ENCODE data around the gene ERCC4.

ERCC4 gene

DNA sequence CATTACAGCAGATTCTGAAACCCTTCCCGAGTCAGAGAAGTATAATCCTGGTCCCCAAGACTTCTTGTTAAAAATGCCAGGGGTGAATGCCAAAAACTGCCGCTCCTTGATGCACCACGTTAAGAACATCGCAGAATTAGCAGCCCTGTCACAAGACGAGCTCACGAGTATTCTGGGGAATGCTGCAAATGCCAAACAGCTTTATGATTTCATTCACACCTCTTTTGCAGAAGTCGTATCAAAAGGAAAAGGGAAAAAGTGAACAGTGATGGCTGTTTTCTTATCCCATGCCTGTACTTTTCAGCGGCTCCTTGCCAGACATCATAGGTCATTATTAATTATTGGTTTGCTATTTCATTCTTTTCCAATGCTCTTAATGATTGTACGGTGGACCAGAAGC is 28.1 kb downstream of the ERCC4 start:
- no peak for DNase-seq (ENCODE audit: low spot score)

DNA sequence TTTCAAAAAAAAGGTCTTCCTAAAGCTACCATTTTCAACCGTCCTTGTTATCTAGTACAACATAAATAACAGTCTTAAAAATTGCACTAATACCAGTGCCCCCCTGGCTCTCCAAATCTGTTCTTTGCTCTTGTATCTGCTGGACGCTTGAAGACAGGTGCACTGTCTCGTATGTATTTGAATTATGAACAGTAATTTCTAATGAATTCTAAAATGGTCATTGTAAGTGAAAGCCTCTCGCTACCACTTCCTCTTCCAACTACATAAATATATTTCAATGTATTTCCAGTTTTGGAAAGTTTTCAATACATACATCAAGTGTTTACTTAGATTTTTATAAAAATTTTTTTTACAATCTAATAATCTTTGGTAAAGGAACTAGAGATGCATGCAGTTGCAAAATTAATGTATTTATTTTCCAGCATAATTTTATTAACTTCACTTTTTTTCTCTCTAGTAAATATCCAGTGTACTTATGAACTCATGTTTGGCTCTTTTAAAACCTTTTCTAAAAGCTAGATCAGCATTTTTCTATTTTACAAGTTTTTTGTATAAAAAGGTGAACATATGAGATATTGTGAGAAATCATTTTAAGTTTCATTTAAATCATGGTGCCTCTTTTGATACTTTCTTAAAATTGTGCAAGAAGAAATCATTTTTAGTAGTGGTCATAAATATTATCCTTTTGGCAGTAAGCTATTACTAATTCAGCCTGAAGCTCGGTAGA is 31.0 kb downstream of the ERCC4 start:
- no peak for DNase-seq (ENCODE audit: low spot score)

DNA sequence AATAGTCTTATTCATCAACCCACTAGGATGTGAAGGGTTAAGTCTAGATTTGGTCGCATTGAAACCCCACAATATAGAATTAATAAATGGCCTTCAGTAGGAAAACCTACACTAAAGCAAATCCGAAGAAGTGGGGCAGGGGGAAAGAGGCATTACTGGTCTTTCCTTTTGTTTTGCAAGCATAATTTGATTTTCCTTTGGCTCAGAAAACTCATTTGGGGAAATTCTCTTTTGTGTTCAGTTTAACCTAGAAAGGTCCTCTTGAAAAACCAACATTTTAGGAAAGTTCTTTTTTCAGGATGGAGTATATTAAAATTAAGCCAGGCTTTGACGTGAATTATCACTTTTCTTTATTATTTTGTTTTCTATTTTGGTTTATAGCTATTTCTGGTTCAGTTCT is 31.7 kb downstream of the ERCC4 start:
- DNase-seq (ENCODE audit: low spot score): no peak

DNA sequence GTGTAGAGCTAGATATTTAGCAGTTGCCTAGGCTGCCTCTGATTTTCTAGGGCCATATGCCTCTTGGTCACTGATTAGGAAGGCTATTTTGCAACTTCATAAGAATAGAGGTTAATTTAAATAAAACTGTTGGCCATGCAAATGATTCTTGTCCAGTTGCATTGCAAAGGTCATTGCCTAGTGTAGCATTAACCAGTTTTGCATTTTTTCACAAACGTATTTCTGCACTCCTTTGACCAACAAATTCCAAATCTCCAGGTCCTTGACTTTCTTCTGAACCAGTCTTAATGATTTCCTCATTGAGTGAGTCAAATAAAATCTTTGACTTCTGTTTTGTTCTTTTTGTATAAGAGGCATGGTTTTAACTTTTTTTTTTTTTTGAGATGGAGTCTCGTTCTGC is 33.5 kb downstream of the ERCC4 start:
- DNase-seq (ENCODE audit: low spot score): no peak

DNA sequence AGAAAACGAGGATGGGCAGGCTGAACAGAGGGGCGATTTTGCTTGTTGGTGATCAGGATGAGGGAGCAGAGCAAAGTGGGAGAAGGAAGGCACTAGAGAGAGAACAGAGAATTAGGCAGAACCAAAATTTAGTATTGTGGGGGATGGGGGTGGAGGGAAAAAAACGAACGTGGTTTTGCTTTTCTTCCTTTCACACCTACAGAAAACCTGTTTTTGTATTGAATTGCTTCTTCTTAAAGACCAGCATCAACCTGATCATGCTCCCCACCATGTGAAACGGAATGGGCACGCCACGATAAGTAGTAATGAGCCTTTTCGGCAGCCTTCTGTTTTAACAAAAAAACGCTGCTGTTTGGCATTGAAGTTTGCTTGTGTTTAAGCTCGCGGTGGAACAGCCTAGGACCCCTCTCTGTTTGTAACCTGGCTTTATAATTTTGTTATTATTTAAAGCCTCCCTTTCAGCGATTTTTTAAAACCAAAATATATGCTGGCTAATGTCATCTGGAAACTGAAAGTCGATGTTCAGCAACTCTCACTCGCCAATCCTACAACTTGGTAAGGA is 36.8 kb downstream of the ERCC4 start:
- DNase-seq (ENCODE audit: low spot score): no peak

DNA sequence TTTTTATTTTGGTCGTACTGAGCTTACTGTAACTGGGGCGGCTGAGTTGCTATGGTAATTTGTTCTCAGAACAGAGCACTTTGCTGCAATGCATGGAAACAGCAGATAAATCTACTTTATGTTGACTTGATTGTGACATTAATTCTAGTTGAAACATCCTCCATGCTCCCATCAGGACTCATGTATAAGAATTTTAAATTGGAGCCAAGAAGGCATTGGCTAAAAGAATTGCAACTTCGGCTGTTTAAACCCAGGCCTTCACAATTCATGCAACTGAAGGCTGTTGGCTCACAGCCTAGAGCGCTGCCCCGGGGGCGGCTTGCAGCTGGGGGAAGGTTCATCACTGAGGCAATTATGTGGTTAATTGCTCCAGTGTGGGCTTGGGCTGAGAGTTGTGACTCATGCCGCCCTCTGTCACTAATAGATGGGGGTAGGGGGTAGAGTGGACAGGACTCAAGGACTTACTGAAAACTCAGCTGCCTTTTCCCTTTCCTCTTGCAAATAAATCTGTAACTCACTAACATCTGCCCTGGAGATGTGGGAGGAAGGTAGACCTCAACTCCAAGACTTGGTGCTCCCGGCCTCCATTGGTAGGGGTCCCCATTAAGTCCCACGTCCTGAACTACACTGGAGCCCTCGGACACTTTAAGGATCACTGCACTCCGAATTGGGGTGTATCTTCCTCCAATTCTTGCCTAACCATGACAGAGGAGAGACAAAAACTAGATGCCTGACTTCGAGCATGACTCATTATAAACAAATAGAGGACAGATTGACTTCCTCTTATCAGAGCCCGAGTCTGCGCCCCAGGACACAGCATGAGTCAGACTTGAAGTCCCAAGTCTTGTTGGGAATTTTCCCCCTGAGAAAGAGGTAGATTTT is 37.5 kb downstream of the ERCC4 start:
- peak; percentile 91 for DNase-seq (ENCODE audit: low spot score)

DNA sequence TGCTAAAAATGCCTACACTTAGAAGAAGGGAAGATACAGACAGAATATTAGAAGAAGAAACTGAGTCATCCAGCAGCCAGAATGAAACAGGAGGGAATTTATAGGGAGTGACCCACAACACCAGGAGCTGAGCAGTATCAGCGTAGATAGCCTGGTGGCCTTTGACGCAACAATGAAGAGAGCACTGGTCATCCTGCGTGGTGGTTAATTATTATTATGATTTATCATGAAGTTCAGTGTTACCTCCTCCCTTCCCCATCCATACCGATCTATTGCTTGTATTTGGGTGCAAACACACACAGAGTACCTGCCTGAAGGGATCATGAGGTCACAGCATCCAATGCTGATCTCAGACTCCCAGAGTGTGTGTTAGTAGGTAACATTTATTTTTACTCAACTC is 38.5 kb downstream of the ERCC4 start:
- DNase-seq (ENCODE audit: low spot score): no peak

DNA sequence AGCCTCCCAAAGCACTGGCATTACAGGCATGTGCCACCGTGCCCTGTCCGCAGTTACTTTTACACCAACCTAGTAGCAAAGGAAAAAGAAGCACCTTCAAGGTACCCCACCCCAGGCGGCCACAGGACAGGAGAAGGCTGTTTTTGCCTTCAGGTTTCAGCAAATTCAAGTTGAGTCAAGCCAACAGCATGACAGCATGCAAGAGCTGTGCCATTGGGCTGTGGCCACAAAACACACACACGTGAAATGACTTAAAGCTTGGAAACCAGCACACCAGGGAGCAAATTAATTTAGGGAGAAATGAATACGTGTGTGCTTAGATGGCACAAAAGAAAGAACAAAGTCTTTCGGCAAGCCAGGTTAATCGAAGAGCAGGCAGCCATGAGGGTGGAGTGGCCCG is 39.7 kb downstream of the ERCC4 start:
- DNase-seq (ENCODE audit: low spot score): no peak

DNA sequence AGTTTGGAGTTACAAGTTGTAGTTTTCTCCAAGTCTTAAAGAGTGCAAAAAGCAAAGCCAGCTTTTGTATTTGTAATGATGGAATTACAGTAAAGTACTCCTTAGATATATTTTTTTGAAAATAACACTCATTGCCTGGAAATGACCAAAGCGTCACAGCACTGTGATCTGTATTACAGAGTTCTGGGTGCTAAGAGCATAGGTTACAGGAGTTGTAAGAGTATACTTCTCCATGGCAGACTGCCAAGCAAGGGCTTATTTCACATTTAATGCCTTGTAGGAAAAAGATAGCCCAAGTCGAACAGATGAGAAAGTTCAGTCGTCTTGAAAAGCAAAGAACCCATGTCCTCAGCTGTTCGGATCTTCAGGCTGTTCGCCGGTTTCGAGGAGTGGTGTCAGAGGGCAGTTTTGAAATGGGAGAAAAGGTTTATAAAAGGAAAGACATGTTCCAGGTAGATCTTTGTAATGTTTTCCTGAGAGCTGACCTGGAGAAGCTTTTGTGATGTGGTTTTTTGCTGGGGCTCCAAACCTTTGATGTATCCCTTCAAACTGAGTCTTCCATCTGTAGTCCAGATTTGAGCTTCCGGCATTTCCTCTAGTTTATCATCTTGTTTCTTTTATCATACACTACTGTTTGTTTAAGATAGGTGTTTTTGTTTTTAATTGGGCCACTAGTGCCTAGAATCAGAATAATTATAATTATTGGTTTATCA is 41.3 kb downstream of the ERCC4 start:
- no peak for DNase-seq (ENCODE audit: low spot score)

DNA sequence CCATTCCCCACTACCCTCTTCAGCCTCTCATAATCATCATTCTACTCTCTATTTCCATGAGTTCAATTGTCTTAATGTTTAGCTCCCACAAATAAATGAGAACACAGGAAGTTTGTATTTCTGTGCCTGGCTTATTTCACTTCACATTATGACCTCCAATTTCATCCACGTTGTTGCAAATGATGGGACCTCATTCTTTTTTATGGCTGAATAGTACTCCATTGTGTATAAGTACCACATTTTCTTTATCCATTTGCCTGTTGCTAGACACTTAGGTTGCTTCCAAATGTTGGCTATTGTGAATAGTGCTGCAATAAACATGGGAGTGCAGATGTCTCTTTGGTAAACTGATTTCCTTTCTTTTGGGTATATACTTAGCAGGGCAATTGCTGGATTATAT is 42.3 kb downstream of the ERCC4 start:
- DNase-seq (ENCODE audit: low spot score): no peak

DNA sequence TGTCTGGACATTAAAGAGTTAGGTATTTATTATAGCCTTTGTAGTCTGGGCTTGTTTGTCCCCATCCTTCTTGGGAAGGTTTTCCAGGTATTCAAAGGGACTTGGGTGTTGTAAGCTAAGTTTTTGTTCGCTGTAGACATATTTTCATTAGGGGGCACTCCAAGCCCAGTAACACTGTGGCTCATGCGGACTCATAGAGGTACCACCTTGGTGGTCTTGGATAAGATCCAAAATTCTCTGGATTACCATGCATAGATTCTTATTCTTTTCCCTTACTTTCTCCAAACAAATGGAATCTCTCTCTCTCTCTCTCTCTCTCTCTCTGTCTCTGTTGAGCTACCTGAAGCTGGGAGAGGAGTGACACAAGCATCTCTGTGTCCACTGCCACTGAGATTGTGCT is 48.9 kb downstream of the ERCC4 start:
- no peak for DNase-seq (ENCODE audit: low spot score)

DNA sequence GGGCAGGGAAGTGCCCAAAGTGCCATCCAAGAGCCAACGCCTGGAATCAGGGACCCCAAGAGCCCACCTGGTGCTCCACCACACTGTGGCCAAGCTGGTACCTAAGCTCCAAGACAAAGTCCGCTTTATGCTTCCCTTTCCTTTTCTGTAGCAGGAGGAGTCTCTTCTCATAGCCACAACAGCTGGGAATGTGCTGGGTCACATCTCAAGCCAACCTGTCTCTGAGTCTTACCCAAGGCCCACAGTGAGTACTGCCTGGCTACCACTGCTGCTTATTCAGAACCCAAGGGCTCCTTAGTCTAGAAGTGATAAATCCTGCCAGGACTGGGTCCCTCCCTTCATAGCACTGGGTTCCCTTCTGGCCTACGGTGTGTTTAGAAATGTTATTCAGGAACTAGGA is 49.8 kb downstream of the ERCC4 start:
- no peak for DNase-seq (ENCODE audit: low spot score)

DNA sequence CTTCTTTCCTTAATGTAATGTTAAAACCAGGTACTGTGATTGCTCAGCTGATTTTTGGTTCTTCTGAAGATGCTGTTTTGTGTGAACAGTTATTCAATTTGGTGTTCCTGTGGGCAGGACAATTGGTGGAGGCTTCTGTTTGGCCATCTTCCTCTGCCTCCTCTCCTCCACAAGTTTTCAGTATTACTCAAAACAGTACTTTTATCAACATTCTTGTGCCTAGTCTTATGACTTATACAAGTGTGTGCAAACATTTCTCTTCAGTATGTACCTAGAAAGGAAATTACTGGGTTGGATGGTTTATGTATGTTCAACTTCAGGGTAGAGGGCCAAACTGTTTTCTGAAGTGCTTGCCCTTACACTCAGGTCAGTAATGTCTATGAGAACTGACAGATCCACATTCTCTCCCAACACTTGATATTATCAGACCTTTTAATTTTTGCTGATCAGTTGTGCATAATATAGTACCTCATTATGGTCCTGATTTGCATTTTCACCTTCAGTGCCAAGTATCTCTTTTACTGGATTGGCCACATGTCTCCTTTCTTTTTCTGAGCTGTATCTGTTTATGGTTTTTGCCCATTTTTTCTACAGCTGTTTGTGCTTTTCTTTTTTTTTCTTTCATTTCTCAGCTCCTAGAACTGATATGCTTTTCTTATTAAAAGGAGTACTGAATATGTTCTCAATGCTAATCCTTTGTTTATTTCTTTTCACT is 50.9 kb downstream of the ERCC4 start:
- DNase-seq (ENCODE audit: low spot score): no peak

DNA sequence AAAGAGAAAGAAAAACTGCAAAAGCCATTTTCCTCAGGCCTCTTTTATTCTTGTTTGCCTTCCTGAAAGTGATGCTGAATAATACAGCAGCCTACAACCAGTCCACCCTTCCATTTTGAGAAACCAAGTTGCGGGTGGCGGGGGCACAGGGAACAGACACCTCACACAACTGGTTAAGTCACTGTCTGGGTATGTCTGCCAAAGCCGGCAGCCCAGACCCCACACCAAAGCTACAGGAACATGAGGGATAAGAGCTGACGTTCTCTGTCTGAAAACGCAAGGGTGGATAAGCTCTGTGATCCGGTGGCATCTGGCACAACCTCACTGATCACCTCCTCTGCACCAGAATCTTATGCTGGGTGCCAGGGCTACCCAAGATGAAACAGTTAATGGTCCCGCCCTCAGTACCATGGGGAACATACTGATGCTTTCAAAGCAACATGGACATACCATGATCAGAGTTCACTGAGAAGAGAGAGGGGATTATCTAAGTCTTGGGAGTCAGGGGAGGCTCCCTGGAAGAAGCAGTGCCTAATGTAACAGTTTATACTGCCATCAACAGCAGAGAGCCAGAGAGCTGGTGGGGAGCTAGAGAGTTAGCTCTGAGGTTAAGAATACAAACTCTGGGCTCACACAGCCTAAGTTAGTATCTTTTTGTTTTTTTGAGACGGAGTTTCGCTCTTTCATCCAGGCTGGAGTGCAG is 53.5 kb downstream of the ERCC4 start:
- DNase-seq (ENCODE audit: low spot score): no peak

DNA sequence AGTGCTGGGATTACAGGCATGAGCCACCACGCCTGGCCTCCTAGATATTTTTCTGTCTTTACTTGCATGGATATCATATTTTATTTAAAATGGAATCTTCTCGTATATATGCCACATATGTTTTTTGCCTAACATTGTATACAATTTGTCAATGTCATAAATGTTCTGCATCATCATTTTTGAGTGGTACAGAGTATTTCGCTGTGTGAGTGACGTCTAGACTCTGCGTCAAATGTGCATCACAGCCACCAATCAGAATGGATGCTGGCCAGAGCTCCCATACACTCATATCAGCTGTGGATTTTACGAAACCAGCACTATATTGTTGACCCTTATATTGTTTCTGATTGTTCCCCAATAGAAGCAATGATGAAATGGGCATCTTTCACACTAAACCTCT is 57.2 kb downstream of the ERCC4 start:
- DNase-seq (ENCODE audit: low spot score): no peak

DNA sequence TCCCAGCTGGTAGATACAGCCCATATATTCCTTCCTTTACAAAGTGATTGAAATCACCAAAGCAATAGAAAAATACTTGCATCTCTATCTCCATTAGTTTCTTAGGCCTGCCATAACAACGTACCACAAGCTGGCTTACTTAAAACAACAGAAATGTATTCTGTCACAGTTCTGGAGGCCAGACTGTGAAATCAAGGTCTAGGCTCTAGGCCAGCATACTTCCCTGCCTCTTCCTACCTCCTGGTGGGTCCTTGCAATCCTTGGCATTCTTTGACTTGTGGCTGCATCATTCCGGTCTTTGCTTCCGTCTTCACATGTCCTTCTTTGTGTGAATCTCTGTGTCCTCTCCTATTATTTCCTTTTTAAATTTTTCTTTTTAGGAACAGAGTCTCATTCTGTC is 62.5 kb downstream of the ERCC4 start:
- no peak for DNase-seq (ENCODE audit: low spot score)

DNA sequence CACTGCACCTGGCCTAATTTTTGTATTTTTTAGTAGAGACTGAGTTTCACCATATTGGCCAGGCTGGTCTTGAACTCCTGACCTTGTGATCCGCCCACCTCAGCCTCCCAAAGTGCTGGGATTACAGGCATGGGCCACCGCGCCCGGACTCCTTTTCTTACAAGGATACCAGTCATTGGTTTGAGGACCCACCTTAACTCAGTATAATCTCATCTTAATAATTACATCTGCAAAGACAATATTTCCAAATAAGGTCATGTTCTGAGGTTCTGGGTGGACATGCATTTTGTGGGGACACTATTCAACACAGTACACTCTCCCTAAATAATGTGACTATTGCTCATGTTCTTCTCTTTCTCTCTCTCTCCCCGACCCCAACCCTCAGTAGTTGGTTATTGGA is 63.7 kb downstream of the ERCC4 start:
- no peak for DNase-seq (ENCODE audit: low spot score)

DNA sequence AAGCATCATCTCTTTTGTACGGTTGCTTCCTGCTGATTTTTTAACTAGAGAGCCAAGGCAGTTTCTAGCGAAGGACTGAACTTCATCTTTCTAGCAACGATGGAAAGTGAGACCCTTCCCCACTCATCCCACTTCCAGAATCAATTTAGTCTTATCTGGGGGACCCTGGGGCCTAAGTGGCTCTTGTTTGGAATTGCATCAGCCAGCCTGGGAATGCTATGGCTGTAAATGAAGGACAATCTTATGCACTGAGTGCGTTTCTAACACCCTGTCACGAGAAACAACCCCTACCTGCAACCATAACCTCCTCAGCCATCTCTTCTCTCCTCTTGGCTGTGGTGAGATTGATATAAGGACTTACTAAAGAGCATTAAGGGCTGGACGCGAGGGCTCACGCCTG is 64.8 kb downstream of the ERCC4 start:
- DNase-seq (ENCODE audit: low spot score): no peak

DNA sequence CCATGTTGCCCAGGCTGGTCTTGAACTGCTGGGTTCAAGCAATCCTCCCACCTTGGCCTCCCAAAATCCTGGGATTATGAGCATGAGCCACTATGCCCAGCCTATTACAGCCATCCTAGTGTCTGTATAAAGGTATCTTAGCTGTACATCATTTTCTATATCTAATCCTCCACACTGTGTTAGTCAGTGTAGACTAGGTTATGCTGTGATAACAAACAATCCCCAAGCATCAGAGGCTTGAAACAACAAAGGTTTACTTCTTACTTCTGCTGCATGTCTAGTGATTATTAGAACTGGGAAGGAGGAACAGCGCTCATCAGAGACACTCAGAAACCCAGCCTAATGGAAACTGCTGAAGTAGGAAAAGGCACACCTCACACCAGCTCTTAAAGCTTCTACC is 68.1 kb downstream of the ERCC4 start:
- no peak for DNase-seq (ENCODE audit: low spot score)

DNA sequence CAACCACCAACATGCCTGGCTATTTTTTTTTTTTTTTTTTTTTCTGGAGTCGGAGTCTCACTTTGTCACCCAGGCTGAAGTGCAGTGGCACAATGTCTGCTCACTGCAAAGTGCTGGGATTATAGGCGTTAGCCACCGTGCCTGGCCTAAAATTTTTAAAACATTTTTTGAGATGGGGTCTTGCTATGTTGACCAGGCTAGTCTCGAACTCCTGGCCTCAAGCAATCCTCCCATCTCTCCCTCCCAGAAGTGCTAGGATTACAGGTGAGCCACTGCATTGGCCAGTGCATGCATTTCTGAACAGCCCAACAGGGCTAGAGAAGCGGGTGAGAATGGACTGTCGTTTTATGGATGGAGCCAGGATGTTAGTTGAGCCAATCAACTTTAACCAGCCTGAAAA is 72.4 kb downstream of the ERCC4 start:
- DNase-seq (ENCODE audit: low spot score): no peak

DNA sequence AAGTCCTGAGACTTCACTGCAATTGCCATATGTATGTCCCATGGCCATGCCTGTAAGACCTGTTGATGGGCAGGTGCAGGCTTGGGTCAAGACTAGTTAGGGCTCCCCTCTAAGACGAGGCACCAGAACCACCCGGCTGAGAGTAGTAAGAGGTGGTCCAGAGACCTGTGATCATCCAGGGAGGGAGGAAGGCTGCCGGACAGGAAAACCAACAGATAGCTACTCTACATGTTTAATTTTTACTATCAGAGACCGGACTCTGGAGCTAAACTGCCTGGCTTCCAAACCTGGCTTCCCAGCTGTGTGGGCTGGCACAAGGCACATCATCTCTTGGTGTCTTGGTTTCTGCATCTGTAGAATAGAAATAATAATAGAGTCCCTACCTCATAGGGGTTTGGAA is 73.0 kb downstream of the ERCC4 start:
- DNase-seq (ENCODE audit: low spot score): no peak
